ENCODE data around the gene E2F4. TPM values are rescaled to one million over a fixed set of nuclear protein-coding genes. Genes with fewer than 3 reads are reported as not detected.

Gene E2F4
- 83.0 TPM for total RNA-seq

- DNase-seq (ENCODE audit: low spot score) = peak; percentile 91
Observed at GRCh38 chr16:67191995-67192681, at the start of gene E2F4. Gene E2F4 (plus strand): TSS chr16:67192155. CDS start chr16:67192228, 73 bp downstream.

- no peak for DNase-seq (ENCODE audit: low spot score)
Observed at GRCh38 chr16:67142342-67142741, 49.6 kb upstream of the E2F4 start.

GRCh38 chr16:67144943-67145342 lies 47.0 kb upstream of the E2F4 start:
- no peak for DNase-seq (ENCODE audit: low spot score)

- DNase-seq (ENCODE audit: low spot score) = no peak
Observed at GRCh38 chr16:67145746-67146145, 46.2 kb upstream of the E2F4 start.

GRCh38 chr16:67146523-67147357 lies 45.2 kb upstream of the E2F4 start:
- no peak for DNase-seq (ENCODE audit: low spot score)

- no peak for DNase-seq (ENCODE audit: low spot score)
Observed at GRCh38 chr16:67147437-67148140, 44.4 kb upstream of the E2F4 start.

- no peak for DNase-seq (ENCODE audit: low spot score)
Observed at GRCh38 chr16:67148221-67148620, 43.7 kb upstream of the E2F4 start.

GRCh38 chr16:67148656-67149275 lies 43.2 kb upstream of the E2F4 start:
- no peak for DNase-seq (ENCODE audit: low spot score)

- no peak for DNase-seq (ENCODE audit: low spot score)
Observed at GRCh38 chr16:67149276-67150046, 42.5 kb upstream of the E2F4 start.

GRCh38 chr16:67150047-67150832 lies 41.7 kb upstream of the E2F4 start:
- DNase-seq (ENCODE audit: low spot score) = no peak

- peak; percentile 80 for DNase-seq (ENCODE audit: low spot score)
Observed at GRCh38 chr16:67150833-67151396, 41.0 kb upstream of the E2F4 start, which contains the start of gene B3GNT9. Gene B3GNT9 (minus strand): TSS chr16:67150998. CDS start chr16:67150485, 513 bp downstream.

GRCh38 chr16:67151431-67152097 lies 40.4 kb upstream of the E2F4 start:
- DNase-seq (ENCODE audit: low spot score) = no peak

- no peak for DNase-seq (ENCODE audit: low spot score)
Observed at GRCh38 chr16:67154578-67155294, 37.2 kb upstream of the E2F4 start.

GRCh38 chr16:67155295-67156142 lies 36.4 kb upstream of the E2F4 start:
- DNase-seq (ENCODE audit: low spot score) = no peak

GRCh38 chr16:67156143-67156844 lies 35.7 kb upstream of the E2F4 start:
- DNase-seq (ENCODE audit: low spot score) = no peak

GRCh38 chr16:67157106-67157748 lies 34.7 kb upstream of the E2F4 start:
- DNase-seq (ENCODE audit: low spot score) = no peak
